COLO829 (cell line): Measurements from ENCODE around the gene CARD8.
"Not testable (repeated sequence)": the region's sequence is repeated elsewhere in the genome, so short reads cannot be mapped to it uniquely, and the experiment has no call there.

Source experiments
- DNase-seq: peaks from one replicate; pipeline ENCODE4 v3.0.0; 2012; ENCODE audit warnings: low spot score

The CARD8 gene

GRCh38 chr19:48258992-48259391 lies 3.3 kb upstream of the CARD8 start:
- DNase-seq: not testable (repeated sequence)

GRCh38 chr19:48258350-48258749 lies 2.6 kb upstream of the CARD8 start:
- DNase-seq: no peak

- DNase-seq: no peak
Observed at GRCh38 chr19:48254529-48254970, 1.2 kb downstream of the CARD8 start.

- no peak for DNase-seq
Observed at GRCh38 chr19:48253999-48254398, 1.7 kb downstream of the CARD8 start.

- no peak for DNase-seq
Observed at GRCh38 chr19:48252609-48253008, 3.1 kb downstream of the CARD8 start.

- no peak for DNase-seq
Observed at GRCh38 chr19:48250290-48251025, 5.3 kb downstream of the CARD8 start.

GRCh38 chr19:48249502-48250014 lies 6.2 kb downstream of the CARD8 start:
- DNase-seq: no peak

- no peak for DNase-seq
Observed at GRCh38 chr19:48248081-48248833, 7.5 kb downstream of the CARD8 start.

- DNase-seq: no peak
Observed at GRCh38 chr19:48247212-48247611, 8.5 kb downstream of the CARD8 start.

GRCh38 chr19:48246101-48246500 lies 9.6 kb downstream of the CARD8 start:
- no peak for DNase-seq

GRCh38 chr19:48244281-48244680 lies 11.4 kb downstream of the CARD8 start:
- DNase-seq: no peak

- DNase-seq: not testable (repeated sequence)
Observed at GRCh38 chr19:48241771-48242170, 13.9 kb downstream of the CARD8 start.

- no peak for DNase-seq
Observed at GRCh38 chr19:48239582-48240141, 16.1 kb downstream of the CARD8 start.

- DNase-seq: no peak
Observed at GRCh38 chr19:48239120-48239519, 16.6 kb downstream of the CARD8 start.

- DNase-seq: no peak
Observed at GRCh38 chr19:48237057-48237456, 18.7 kb downstream of the CARD8 start.

- DNase-seq: no peak
Observed at GRCh38 chr19:48230555-48231129, 25.1 kb downstream of the CARD8 start.

- no peak for DNase-seq
Observed at GRCh38 chr19:48221628-48222027, 34.1 kb downstream of the CARD8 start.

- not testable (repeated sequence) for DNase-seq
Observed at GRCh38 chr19:48220784-48221183, 34.9 kb downstream of the CARD8 start.

- DNase-seq: no peak
Observed at GRCh38 chr19:48218997-48219396, 36.7 kb downstream of the CARD8 start.

GRCh38 chr19:48216933-48217332 lies 38.8 kb downstream of the CARD8 start:
- no peak for DNase-seq

- DNase-seq: no peak
Observed at GRCh38 chr19:48213959-48214358, 41.8 kb downstream of the CARD8 start.

- DNase-seq: no peak
Observed at GRCh38 chr19:48210005-48210404, 45.7 kb downstream of the CARD8 start.
